K562 (cell line): ENCODE measurements around the gene MYO3B. TPM values are rescaled to one million over a fixed set of nuclear protein-coding genes. Genes with fewer than 3 reads are reported as not detected.

Experiments
- ADNP ChIP-seq: fragments of 200-800 bp; sonication (Bioruptor generic); IDR thresholded peaks from 2 replicates; pipeline ENCODE4 v1.6.1; 2016; ENCODE audit warnings: missing genetic modification characterization, missing compliant biosample characterization
- ARID3B ChIP-seq: fragments of 250-450 bp; sonication (Bioruptor Pico); IDR thresholded peaks from 2 replicates; pipeline ENCODE4 v1.4.0; 2020; ENCODE audit warnings: borderline replicate concordance
- DACH1 ChIP-seq: fragments of 450-650 bp; IDR thresholded peaks from 2 replicates; pipeline ENCODE4 v1.6.1; 2018; ENCODE audit not compliant: partially characterized antibody
- E2F5 ChIP-seq: sonication (generic); formaldehyde crosslinking; IDR thresholded peaks from 2 replicates; pipeline ENCODE4 v1.8.0; 2022; ENCODE audit warnings: mild to moderate bottlenecking, missing genetic modification reagents
- ELF4 ChIP-seq: fragments of 450-650 bp; formaldehyde crosslinking; IDR thresholded peaks from 2 replicates; pipeline ENCODE4 v1.4.0; 2022; ENCODE audit warnings: missing genetic modification characterization
- GTF2B ChIP-seq: IDR thresholded peaks from 2 replicates; pipeline ENCODE4 v1.6.1; 2011; ENCODE audit not compliant: insufficient read length; ENCODE audit errors: extremely low read depth
- ILK ChIP-seq: fragments of 450-650 bp; IDR thresholded peaks from 2 replicates; pipeline ENCODE4 v1.6.1; 2016; ENCODE audit warnings: missing genetic modification characterization, low read depth, mild to moderate bottlenecking, missing compliant biosample characterization, moderate library complexity, borderline replicate concordance
- NFE2 ChIP-seq: IDR thresholded peaks from 2 replicates; pipeline ENCODE4 v1.6.1; 2014; ENCODE audit warnings: antibody characterized with exemption, low read depth
- RREB1 ChIP-seq: fragments of 250-450 bp; sonication (Bioruptor Pico); IDR thresholded peaks from 2 replicates; pipeline ENCODE4 v1.4.0; 2020
- ZKSCAN3 ChIP-seq: fragments of 250-450 bp; sonication (Bioruptor Pico); IDR thresholded peaks from 2 replicates; pipeline ENCODE4 v1.4.0; 2020
- ZNF24 ChIP-seq: fragments of 450-650 bp; IDR thresholded peaks from 2 replicates; pipeline ENCODE4 v1.6.1; 2016
- ZNF324 ChIP-seq: fragments of 250-450 bp; sonication (Bioruptor Pico); IDR thresholded peaks from 2 replicates; pipeline ENCODE4 v1.4.0; 2020; ENCODE audit warnings: mild to moderate bottlenecking
- polyA plus RNA-seq, 8 experiments: library from polyadenylated mRNA; depleted of rRNA in 4 of 8; stranded (reverse) in 5 of 8; unstranded in 3 of 8; fragments of >200 nt; fragmentation: Nextera tagmentation in 2 of 8; fragmentation: Illumina TruSeq in 1 of 8; extraction: Ambion mirVana in 2 of 8; extraction: Trizol in 1 of 8; gene quantifications; 2 replicates each; pipeline versions ENCODE4 v1.2.1 to v1.2.3, GENCODE V29; 2011 to 2014; ENCODE audit warnings: inconsistent platforms in 1 of 8, missing spikeins in 1 of 8
- total RNA-seq, 7 experiments: library from RNA; depleted of rRNA in 6 of 7; stranded (reverse); fragments of >200 nt in 6 of 7; fragmentation: Illumina TruSeq in 2 of 7; extraction: Trizol in 2 of 7; gene quantifications; 2 replicates each; pipeline versions ENCODE4 v1.2.1 to v1.2.3, GENCODE V29; 2011 to 2021; ENCODE audit warnings: low replicate concordance in 1 of 7

The MYO3B gene
- total and polyA plus RNA-seq, 9 of the 15 experiments (the other 6 are each of a cell fraction or from before 2014, with no cell fraction given), result 2.7 to 6.5 (median 3.6) TPM

GRCh38 chr2:170148161-170148560 is 29.8 kb upstream of the MYO3B start (continued):
- TF ChIP-seq ZNF324 (CRISPR knock-in tag) (no peak), GTF2B (no peak), DACH1 (no peak), ELF4 (CRISPR knock-in tag) (no peak), ZNF24 (no peak), NFE2 (no peak), E2F5 (CRISPR knock-in tag) (no peak), ILK (tag) (no peak), RREB1 (CRISPR knock-in tag) (no peak), ARID3B (no peak), ADNP (tag) (no peak), ZKSCAN3 (CRISPR knock-in tag) (no peak)
